ENCODE measurements around the gene PLXNB1.
A peak's percentile ranks its signal among the peaks of the same experiment; 100 is the strongest.

PLXNB1 gene

DNA sequence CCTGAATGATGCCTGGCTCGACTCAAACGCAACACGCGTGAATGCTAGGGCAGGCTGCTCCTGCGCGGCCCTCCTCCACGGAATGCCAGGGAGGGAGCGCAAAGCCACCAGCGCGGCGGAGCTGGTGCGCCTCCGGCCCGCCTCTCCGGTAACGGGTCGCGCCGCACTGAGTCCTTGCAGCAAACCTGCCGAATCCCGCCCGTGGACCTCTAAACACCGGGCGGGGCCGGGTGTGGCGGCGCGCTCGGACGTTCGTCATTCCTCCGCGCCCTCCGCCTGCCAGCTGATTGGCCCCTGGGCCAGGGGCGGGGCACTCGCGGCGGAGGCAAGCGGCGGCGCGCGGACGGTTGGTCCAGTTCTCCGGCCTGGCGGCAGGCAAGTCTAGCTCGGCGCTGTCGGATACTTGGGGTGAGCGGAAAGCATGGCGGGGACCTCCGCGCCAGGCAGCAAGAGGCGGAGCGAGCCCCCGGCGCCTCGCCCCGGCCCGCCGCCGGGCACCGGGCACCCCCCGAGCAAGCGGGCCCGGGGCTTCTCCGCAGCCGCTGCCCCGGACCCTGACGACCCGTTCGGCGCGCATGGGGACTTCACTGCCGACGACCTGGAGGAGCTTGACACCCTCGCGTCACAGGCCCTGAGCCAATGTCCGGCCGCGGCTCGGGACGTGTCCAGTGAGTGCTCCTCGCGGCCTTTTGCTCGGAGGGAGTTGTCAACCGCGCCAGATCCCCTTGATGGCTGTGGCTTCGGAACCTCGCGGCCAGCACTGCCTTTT, 16.7 kb upstream of the PLXNB1 start, which contains the start of gene ATRIP:
Gene ATRIP, plus strand, starts transcription at position 313 of the 769 bp plus-strand sequence. Its CDS starts 109 bp downstream, at position 422.
- peak within 1 kb of the TSS; percentile 68 for H3K4me3 ChIP-seq (replicated peaks; ENCODE audit: low read depth, low read length)
- TF ChIP-seq, protein P1, sequence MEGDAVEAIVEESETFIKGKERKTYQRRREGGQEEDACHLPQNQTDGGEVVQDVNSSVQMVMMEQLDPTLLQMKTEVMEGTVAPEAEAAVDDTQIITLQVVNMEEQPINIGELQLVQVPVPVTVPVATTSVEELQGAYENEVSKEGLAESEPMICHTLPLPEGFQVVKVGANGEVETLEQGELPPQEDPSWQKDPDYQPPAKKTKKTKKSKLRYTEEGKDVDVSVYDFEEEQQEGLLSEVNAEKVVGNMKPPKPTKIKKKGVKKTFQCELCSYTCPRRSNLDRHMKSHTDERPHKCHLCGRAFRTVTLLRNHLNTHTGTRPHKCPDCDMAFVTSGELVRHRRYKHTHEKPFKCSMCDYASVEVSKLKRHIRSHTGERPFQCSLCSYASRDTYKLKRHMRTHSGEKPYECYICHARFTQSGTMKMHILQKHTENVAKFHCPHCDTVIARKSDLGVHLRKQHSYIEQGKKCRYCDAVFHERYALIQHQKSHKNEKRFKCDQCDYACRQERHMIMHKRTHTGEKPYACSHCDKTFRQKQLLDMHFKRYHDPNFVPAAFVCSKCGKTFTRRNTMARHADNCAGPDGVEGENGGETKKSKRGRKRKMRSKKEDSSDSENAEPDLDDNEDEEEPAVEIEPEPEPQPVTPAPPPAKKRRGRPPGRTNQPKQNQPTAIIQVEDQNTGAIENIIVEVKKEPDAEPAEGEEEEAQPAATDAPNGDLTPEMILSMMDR (IDR thresholded peaks at IDR 0.05; ENCODE audit: low read depth, low read length, missing control alignments), result no peak
- no peak for DNase-seq (ENCODE audit: extremely low read depth, low read depth)

DNA sequence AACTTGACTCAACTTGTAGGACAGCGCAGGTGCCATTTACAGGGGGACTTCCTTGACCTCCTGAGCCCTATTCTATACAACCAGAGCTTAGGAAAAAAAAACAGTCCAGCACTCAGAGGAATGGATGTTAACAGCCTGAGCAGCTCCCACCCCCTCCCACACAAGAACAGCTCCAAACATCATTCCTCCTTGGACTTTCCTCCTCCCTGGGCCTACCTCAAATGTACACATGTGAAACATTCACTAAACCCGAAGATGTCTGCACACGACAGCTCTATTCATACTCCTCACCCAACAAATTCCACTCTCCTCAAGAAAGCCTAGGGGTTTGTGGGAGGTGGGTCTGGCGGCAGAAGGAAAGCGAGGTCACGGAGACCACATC, 16.1 kb upstream of the PLXNB1 start:
- DNase-seq (ENCODE audit: extremely low read depth, low read depth), result no peak
- TF ChIP-seq, protein P1 (IDR thresholded peaks at IDR 0.05; ENCODE audit: low read depth, low read length, missing control alignments), result no peak
- peak overlapping the region; percentile 68 for H3K4me3 ChIP-seq (replicated peaks; ENCODE audit: low read depth, low read length)

DNA sequence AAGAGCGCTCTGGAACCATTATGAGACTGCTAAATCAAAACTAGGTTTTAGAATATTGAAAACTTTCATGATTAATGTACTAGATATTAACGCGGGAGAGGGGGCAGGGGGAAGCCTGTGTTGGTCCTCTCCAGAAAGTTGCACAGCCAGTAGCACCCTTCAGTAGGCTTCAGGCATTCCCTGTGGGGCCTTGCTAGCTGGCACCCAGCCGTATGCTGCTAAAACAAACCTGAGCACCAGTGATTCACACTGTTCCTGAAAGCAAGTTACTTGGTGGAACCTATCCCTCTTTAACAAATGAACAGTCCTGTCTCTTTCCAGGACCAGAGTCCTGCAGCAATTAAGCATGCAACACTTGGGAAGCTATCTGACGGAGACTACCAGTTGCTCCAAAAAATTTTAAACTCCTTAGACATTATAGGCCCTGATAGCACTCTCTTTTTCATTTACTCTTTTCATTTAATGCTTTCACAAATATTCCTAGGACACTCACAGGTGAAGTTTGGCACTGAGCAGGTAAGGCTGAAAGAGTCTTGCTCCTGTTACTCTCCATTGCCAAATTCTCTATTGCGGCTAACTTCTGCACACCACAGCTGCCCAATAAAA, 15.5 kb upstream of the PLXNB1 start:
- TF ChIP-seq, protein P1 (IDR thresholded peaks at IDR 0.05; ENCODE audit: low read depth, low read length, missing control alignments), result no peak
- peak overlapping the region; percentile 68 for H3K4me3 ChIP-seq (replicated peaks; ENCODE audit: low read depth, low read length)
- DNase-seq (ENCODE audit: extremely low read depth, low read depth), result no peak

DNA sequence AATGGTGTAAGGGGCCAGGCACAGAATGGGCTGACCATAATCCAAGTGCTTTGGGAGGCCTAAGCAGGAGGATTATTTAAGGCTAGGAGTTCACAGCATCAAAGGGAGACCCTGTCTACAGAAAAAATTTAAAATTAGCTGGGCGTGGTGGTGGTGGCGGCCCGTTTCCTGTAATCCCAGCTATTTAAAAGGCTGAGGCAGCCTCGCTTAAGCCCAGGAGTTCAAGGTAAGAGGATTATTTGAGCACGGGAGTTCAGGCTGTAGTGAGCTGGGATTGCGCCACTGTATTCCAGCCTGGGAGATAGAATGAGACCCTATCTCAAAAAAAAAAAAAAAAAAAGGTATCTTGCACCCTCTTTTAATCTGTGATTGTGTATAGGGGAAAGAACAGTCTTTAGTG, 12.1 kb upstream of the PLXNB1 start:
- H3K4me3 ChIP-seq (replicated peaks; ENCODE audit: low read depth, low read length), result peak overlapping the region; percentile 98
- DNase-seq (ENCODE audit: extremely low read depth, low read depth), result no peak

DNA sequence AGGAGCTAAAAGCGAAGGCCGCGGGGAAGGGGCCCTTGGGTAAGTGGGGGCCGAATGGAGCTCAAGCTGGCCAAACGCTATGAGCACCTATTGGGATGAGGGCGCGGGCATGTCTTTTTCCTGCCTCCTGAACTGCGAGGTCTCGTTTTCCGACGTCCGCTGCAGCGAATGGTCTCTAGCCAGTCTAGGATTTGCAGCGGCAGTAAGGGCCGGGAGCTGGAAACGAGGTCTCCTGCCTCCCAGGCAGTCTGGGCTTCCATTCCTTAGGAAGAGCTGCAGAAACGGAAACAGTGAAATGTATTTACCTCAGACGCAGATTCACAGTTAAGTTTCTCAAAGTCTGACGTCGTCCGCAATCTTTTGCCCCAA, 10.7 kb upstream of the PLXNB1 start:
- TF ChIP-seq, protein P1 (IDR thresholded peaks at IDR 0.05; ENCODE audit: low read depth, low read length, missing control alignments), result no peak
- no peak for DNase-seq (ENCODE audit: extremely low read depth, low read depth)
- H3K4me3 ChIP-seq (replicated peaks; ENCODE audit: low read depth, low read length), result peak overlapping the region; percentile 98

More for the DNA sequence above, 12.1 kb upstream of the PLXNB1 start:
- TF ChIP-seq, protein P1 (IDR thresholded peaks at IDR 0.05; ENCODE audit: low read depth, low read length, missing control alignments), result no peak

DNA sequence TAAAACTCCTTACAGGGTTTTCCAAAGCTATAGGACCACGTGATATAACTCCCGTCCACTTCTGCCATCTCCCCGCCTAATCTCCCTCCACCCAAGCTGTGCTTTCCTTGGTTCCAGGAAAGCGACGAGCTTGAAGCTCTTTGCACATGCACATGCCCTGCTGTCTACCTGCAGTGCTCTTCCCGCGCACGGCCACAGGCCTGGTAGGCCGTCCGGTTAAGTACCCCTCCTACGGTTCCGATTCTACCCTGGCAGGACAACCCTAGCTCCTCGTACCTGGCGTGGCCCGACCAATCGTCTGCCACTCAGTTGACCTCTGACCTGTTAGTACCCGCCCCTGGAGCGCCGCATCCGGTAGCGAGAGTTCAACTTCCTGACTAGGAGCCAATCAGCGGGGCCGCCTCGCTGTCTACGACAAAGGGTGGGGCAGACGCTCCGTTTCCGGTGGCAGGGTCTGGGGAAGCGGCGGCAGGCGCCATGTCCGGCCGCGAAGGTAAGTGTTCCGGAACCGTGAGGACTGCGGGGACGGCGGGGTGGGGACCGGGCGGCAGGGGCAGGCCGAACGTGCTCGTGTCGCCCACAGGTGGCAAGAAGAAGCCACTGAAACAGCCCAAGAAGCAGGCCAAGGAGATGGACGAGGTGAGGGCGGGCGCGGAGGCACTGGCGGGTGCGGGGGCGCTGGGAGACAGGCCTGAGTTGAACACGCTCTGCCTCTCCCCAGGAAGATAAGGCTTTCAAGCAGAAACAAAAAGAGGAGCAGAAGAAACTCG, 10.1 kb upstream of the PLXNB1 start, which contains the start of the genes CCDC51 and TMA7:
Gene CCDC51, minus strand, starts transcription at position 300 of the 770 bp plus-strand sequence. CDS start 4,991 bp downstream, outside the sequence.
Gene TMA7, plus strand, starts transcription at position 438 of the 770 bp plus-strand sequence. Its CDS starts 40 bp downstream, at position 478.
- TF ChIP-seq, protein P1 (IDR thresholded peaks at IDR 0.05; ENCODE audit: low read depth, low read length, missing control alignments), result no peak
- peak; percentile 90 for DNase-seq (ENCODE audit: extremely low read depth, low read depth)

More for the DNA sequence above, 10.1 kb upstream of the PLXNB1 start, which contains the start of the genes CCDC51 and TMA7:
- H3K4me3 ChIP-seq (replicated peaks; ENCODE audit: low read depth, low read length), result peak within 1 kb of the TSS; percentile 98
